ENCODE measurements around the gene FOSB. TPM values are rescaled to one million over a fixed set of nuclear protein-coding genes. Genes with fewer than 3 reads are reported as not detected.

Gene FOSB
- polyA plus RNA-seq, 1 donor: 95.9 TPM

GRCh38 chr19:45464852-45465441 lies 2.8 kb upstream of the FOSB start:
- no peak for DNase-seq

- no peak for DNase-seq
Measured at GRCh38 chr19:45467115-45467455, 711 bp upstream of the FOSB start.

DNA sequence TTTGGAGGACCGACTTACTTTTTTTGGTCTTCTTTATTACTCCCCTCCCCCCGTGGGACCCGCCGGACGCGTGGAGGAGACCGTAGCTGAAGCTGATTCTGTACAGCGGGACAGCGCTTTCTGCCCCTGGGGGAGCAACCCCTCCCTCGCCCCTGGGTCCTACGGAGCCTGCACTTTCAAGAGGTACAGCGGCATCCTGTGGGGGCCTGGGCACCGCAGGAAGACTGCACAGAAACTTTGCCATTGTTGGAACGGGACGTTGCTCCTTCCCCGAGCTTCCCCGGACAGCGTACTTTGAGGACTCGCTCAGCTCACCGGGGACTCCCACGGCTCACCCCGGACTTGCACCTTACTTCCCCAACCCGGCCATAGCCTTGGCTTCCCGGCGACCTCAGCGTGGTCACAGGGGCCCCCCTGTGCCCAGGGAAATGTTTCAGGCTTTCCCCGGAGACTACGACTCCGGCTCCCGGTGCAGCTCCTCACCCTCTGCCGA lies 409 bp downstream of the FOSB start:
- no peak for DNase-seq

- DNase-seq: no peak
Measured at GRCh38 chr19:45468803-45469131, 971 bp downstream of the FOSB start.

DNA sequence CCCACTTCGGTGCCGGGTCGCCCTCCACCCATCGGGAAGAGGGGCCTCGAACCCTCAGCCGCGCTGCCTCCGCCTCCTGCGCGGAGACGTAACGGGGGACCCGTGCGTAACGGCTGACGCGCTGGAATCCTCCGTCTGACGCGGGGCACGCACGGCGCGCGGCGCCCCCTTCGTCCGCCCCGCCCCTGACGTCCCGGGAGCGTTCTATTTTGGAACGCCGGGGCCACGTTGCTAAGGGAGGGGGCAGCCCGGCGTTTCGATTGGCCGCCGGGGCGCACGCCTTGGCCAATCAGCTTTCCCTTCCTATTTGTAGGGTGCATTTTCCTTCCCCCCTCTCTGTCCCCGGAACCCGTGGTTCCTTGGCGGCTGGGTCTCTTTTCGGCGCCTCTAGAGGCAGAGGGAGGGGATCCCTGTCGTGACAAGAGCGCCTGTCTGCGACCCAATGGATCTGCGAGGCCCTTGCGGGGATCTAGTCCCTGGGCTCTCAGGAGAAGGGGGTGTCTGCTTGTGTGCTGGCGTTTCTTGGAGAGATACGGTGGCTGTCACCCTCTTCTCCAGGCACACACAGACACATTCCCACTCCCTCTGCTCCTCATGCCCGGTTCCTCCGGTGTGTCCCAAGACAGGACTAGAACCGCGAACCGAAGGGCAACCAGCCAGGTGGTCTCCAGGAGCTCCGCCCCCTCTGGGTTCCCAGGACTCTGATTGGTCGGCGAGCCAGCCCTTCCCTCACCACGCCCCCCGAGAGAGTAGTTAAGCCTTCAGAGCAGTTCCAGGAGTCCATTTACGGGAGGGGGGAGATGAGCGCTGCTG lies 1.5 kb downstream of the FOSB start:
- peak; percentile 88 for DNase-seq

GRCh38 chr19:45469945-45470761 lies 2.4 kb downstream of the FOSB start:
- no peak for DNase-seq

DNA sequence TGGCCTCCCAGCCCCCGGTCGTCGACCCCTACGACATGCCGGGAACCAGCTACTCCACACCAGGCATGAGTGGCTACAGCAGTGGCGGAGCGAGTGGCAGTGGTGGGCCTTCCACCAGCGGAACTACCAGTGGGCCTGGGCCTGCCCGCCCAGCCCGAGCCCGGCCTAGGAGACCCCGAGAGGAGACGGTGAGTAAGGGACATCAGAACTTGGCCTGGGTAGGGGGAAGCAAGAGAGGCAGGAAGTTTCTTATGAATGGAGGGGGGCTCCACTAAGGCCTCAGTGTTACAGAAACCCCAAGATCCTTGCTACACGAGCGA lies 2.9 kb downstream of the FOSB start:
- no peak for DNase-seq

- DNase-seq: no peak
Measured at GRCh38 chr19:45471111-45471930, 3.5 kb downstream of the FOSB start.

GRCh38 chr19:45471931-45472562 lies 4.3 kb downstream of the FOSB start:
- DNase-seq: no peak

GRCh38 chr19:45472563-45473366 lies 5.0 kb downstream of the FOSB start:
- DNase-seq: no peak

DNA sequence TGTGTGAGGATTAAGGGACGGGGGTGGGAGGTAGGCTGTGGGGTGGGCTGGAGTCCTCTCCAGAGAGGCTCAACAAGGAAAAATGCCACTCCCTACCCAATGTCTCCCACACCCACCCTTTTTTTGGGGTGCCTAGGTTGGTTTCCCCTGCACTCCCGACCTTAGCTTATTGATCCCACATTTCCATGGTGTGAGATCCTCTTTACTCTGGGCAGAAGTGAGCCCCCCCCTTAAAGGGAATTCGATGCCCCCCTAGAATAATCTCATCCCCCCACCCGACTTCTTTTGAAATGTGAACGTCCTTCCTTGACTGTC lies 5.5 kb downstream of the FOSB start:
- DNase-seq: no peak

DNA sequence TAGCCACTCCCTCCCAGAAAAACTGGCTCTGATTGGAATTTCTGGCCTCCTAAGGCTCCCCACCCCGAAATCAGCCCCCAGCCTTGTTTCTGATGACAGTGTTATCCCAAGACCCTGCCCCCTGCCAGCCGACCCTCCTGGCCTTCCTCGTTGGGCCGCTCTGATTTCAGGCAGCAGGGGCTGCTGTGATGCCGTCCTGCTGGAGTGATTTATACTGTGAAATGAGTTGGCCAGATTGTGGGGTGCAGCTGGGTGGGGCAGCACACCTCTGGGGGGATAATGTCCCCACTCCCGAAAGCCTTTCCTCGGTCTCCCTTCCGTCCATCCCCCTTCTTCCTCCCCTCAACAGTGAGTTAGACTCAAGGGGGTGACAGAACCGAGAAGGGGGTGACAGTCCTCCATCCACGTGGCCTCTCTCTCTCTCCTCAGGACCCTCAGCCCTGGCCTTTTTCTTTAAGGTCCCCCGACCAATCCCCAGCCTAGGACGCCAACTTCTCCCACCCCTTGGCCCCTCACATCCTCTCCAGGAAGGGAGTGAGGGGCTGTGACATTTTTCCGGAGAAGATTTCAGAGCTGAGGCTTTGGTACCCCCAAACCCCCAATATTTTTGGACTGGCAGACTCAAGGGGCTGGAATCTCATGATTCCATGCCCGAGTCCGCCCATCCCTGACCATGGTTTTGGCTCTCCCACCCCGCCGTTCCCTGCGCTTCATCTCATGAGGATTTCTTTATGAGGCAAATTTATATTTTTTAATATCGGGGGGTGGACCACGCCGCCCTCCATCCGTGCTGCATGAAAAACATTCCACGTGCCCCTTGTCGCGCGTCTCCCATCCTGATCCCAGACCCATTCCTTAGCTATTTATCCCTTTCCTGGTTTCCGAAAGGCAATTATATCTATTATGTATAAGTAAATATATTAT lies 6.1 kb downstream of the FOSB start:
- DNase-seq: no peak

- no peak for DNase-seq
Measured at GRCh38 chr19:45474606-45475521, 7.1 kb downstream of the FOSB start.

GRCh38 chr19:45475537-45476291 lies 7.9 kb downstream of the FOSB start:
- no peak for DNase-seq

DNA sequence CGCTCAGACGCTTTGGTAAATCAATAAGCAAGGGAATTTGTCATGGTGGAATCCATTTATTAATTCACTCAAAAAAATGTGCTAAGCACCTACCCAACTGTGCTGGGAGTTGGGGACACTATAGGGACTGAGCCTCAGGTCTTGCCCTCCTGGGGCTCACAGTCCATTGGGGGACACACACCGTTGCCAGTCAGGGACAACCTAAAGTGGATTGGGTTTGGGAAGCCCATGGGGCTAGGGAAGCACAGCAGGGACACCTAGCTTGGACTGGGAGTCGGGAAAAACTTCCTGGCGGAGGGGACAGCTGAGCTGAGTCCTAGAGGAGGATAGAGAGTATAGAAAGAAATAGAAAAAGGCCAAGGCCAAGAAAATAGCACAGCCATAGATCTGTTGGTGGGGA lies 8.5 kb downstream of the FOSB start:
- DNase-seq: no peak

DNA sequence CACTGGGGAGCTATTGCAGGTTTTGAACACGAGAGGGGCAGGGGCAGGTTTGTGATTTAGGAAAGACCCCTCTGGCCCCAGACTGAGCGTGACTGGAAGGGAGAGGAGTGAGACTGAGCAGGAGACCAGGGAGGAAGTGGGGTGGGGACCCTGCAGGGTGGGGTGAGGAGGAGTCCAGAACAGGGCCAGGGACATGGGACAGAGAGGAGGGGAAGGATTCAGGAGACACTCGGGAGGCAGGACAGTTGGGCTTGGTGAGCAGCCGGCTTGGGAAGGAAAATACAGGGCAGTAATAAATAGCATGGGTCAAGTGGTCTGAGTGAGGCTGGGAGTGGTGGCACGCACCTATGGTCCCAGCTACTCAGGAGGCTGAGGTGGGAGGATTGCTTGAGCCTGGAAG lies 9.4 kb downstream of the FOSB start:
- DNase-seq: no peak

DNA sequence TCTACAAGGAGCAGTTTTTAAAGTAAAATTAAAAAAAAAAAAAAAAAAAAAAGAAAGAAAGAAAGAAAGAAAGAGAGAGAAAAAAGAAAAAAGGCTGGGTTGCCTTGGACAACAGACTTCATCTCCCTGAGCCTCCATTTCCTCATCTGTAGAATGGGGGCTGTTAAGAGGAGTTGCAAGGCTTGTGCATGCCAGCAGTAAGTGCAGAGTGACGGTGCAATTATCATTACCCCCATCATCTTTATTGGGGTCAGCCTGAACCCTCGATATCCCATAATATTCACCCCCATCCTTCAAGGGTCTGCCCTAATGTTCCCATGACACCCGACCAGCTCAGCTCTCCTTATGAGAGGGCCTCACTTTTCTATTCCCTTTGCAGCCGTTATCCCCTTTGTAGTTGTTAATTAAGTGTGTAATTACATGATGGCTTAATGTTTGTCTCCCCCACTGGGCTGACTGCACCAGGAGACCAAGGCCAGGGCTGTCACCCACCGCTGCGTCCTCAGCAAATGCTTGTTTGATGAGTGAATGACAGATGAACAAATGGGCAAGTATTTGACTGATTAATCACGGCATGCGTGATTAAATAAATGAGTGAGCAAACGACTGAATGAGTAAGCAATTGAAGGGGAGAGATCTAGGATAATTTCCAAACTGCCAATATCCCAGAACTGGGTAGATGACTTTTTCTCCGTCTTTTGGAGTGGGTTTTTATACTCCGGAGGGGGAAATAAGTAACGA lies 10.1 kb downstream of the FOSB start:
- DNase-seq: no peak

Data from left kidney (tissue), 2 donors.